A172 (cell line): ENCODE data around the gene FAR2. TPM values are rescaled to one million over a fixed set of nuclear protein-coding genes. Genes with fewer than 3 reads are reported as not detected.
"Not testable (repeated sequence)": the region's sequence is repeated elsewhere in the genome, so short reads cannot be mapped to it uniquely, and the experiment has no call there.

Source experiments
- DNase-seq: peaks from one replicate; pipeline ENCODE4 v3.0.0-alpha.2; 2015; ENCODE audit warnings: low spot score
- total RNA-seq: library from RNA; depleted of rRNA; stranded (reverse); fragments of >200 nt; shearing (Covaris generic); gene quantifications from 2 replicates; pipeline ENCODE4 v1.2.3, GENCODE V29; 2014

Gene FAR2
- total RNA-seq, 1 experiment from 2014 or later: 13.9 TPM

- DNase-seq: peak; percentile 86
These were observed 171.4 kb downstream of the FAR2 start for GRCh38 chr12:29320295-29321085.

GRCh38 chr12:29322157-29322556, 173.1 kb downstream of the FAR2 start:
- no peak for DNase-seq

DNA sequence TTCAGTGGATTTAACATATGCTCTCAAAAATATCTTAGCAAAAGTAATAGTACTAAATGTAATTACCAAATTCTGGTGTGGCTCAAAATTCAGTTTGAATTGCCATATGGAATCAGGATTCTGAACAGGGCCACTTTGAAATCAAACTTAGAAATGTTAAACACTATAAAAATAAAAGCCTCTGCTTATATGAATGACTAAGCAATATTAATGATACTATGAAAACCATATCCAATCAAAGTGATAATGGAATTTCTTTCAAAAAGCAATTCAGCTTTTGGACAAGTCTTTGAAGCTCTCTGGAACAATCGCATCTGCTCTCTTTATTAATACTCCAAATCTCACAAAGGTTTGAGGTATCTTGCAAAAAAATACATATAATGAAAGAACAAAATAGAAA, 180.3 kb downstream of the FAR2 start:
- DNase-seq: no peak

DNA sequence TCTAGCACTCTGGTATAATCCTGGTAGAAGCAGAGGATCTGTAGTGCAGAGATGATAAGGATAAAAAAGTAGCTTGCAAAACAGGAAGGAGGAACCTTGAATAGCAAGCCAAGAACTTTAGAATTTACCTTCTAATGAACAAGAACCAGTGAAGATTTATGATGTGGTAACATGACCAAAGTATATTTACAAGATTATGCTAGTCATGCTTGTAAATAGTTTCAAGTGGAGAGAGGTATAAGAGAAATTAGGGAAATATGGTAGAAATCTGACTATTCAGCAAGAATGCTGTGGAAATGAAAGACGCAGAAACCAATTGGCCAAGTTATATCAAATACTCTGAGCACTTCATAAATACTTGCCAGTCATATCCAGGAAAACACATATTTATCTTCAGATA, 184.1 kb downstream of the FAR2 start:
- no peak for DNase-seq

DNA sequence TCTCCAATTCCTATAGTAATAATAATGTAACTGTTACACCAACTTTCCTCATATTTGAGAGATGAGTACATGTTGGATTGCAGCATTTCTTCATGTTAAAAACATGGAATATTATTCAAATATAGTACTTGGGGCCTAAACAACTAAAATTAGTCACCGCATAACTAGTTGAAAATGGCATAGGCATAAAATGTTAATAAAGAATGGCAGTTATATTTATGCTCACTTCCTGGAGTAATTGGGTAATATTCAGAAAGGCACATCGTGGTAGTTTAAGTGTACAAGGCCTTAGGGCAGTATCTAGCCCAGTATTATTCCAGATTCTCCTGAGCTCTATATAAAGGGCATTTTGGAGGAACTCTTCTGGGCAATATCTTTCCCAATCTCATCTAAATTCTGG, 185.9 kb downstream of the FAR2 start:
- DNase-seq: no peak

GRCh38 chr12:29337325-29337724, 188.2 kb downstream of the FAR2 start:
- no peak for DNase-seq

GRCh38 chr12:29343022-29343799, 194.1 kb downstream of the FAR2 start:
- DNase-seq: no peak

GRCh38 chr12:29346769-29347421, 197.8 kb downstream of the FAR2 start:
- DNase-seq: no peak

GRCh38 chr12:29350080-29350479, 201.0 kb downstream of the FAR2 start:
- DNase-seq: peak; percentile 6

DNA sequence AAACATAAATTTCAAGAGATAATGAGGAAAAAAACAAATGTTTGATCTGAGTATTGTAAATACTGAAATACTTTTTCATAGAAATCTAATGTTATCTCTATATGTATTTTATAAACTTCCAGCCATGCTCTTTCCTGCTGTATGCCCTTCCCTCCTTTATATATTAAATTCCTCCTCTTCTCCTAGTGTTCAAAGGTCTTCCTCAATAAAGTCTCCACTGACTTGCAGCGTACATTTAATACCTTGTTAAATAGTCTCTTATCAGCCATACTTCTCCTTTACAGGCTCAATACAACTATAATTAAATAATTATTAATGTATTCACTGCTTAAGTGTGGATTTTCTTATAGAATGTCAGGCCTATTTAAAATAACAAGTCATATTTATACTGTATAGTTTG, 205.9 kb downstream of the FAR2 start:
- no peak for DNase-seq

DNA sequence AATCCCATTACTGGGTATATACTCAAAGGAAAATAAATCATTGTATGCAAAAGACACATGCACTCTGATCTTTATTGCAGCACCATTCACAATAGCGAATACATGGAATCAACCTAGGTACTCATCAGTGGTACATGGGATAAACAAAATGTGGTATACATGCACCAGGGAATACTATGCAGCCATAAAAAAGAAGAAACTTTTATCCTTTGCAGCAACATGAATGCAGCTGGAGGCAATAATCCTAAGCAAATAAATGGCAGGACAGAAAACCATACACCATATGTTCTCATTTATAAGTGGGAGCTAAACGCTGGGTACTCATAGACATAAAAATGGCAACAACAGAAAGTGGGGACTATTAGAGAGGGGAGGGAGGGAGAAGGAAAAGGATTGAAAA, 216.0 kb downstream of the FAR2 start:
- DNase-seq: no peak

GRCh38 chr12:29374012-29374411, 224.9 kb downstream of the FAR2 start:
- DNase-seq: no peak

GRCh38 chr12:29374913-29375312, 225.8 kb downstream of the FAR2 start:
- DNase-seq: no peak

DNA sequence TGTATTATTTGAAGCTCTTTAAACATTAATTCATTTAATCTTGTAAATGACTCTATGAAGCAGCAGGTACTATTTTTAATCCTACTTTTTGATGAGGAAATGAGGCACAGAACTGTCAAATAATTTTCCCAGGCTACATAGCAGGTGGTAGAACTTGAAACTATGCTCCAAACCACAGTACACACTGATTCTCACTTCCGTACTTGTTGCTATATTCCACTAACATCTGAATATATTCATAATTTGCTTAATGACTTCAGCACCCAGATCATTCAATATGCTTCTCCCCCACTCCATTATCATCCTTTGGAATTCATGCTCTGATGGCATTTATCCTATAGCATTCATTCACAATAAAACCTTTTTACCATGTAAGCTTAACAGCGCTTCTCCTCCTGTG, 227.0 kb downstream of the FAR2 start:
- no peak for DNase-seq

GRCh38 chr12:29380536-29381523, 231.8 kb downstream of the FAR2 start, which contains the start of gene ERGIC2:
Gene ERGIC2, minus strand, starts transcription at chr12:29381172. Its CDS starts 9,539 bp downstream, at chr12:29371633.
- peak; percentile 98 for DNase-seq

DNA sequence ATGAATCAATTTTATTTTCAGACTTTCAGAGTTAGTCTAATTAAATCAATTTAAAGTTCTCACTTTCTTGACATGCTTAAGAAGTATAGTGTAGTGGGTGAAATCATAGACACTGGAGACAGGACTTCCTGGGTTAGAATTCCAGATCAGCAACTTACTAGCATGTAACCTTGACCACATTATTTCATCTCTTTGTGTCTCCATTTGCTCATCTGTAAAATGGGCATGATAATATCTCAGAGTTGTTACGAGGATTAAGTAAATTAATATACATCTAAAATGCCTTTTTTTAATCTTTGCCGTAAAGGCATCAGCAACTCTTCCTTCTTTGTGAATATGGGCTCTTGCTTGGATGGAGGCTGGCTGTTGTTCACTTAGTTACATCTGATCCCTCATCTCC, 233.2 kb downstream of the FAR2 start:
- DNase-seq: no peak

- not testable (repeated sequence) for DNase-seq
These were observed 236.1 kb downstream of the FAR2 start for GRCh38 chr12:29385194-29385593.
